Right lobe of liver (tissue), 6 donors: Measurements from ENCODE around the gene ENDOV. TPM values are rescaled to one million over a fixed set of nuclear protein-coding genes. Genes with fewer than 3 reads are reported as not detected.
A peak's percentile ranks its signal among the peaks of the same experiment; 100 is the strongest.

ENCODE experiments used
- ATAC-seq, 4 donors: fragments of 200-7000 bp; cut with Tn5 transposase; one replicate each; pipeline ENCODE4 v1.9.1; 2020; ENCODE audit warnings: mild to moderate bottlenecking in 4 of 4, moderate library complexity in 4 of 4
- DNase-seq, 3 donors: peaks; one replicate each; pipeline ENCODE4 v3.0.0-alpha.2; 2020
- H3K27ac ChIP-seq, 3 donors: fragments of 200-600 bp; one replicate each; pipeline ENCODE4 v1.8.0; 2022
- H3K27me3 ChIP-seq, 2 donors: fragments of 200-600 bp; one replicate each; pipeline ENCODE4 v1.8.0; 2022
- H3K36me3 ChIP-seq, 4 donors: fragments of 200-600 bp; sonication (generic) in 1 of 4; one replicate each; pipeline versions ENCODE4 v1.5.1 to v1.8.0; 2017 to 2022; ENCODE audit warnings: control low read depth in 1 of 4
- H3K4me1 ChIP-seq, 4 donors: fragments of 200-600 bp; sonication (generic) in 1 of 4; one replicate each; pipeline versions ENCODE4 v1.5.1 to v1.8.0; 2017 to 2022; ENCODE audit warnings: control low read depth in 1 of 4
- H3K4me3 ChIP-seq, 3 donors: fragments of 200-600 bp; one replicate each; pipeline ENCODE4 v1.8.0; 2022
- H3K9me3 ChIP-seq, 4 donors: fragments of 200-600 bp; sonication (generic) in 1 of 4; one replicate each; pipeline versions ENCODE4 v1.5.1 to v1.8.0; 2017 to 2022; ENCODE audit warnings: control low read depth in 1 of 4
- POLR2A ChIP-seq: fragments of 450-650 bp; IDR thresholded peaks from one replicate; pipeline ENCODE4 v1.6.1; 2017; ENCODE audit warnings: antibody characterized with exemption, mild to moderate bottlenecking
- WGBS: methylation state at CpG from one replicate; pipeline ENCODE4 v1.1.6; 2018; ENCODE audit warnings: low coverage, low lambda C conversion rate; ENCODE audit not compliant: insufficient coverage; ENCODE audit errors: missing lambda C conversion rate; 5-methylcytosine and 5-hydroxymethylcytosine counted together
- intact Hi-C, 2 donors: fragments of 100-400 bp; cut with DNase I; formaldehyde crosslinking; loops; one replicate each; pipeline versions ENCODE4 v1.11.2 to v1.14.1; 2022
- total RNA-seq, 6 experiments: library from RNA; depleted of rRNA in 2 of 6; stranded (reverse); fragments of >200 nt in 2 of 6; fragmentation: NEBNext Ultra II Directional in 3 of 6; extraction: Animal tissue kit (Norgen Biotek cat#: 25700) in 3 of 6; gene quantifications; one replicate each; pipeline versions ENCODE4 v1.1.0 to v1.2.4, GENCODE V29; 2016 to 2023
- TF ChIP-seq, protein P1 (sequence below), 4 donors: fragments of 200-600 bp in 3 of 4; fragments of 450-650 bp in 1 of 4; IDR thresholded peaks; one replicate each; pipeline versions ENCODE4 v1.5.1 to v1.8.0; 2016 to 2022; ENCODE audit warnings: antibody characterized with exemption in 4 of 4, mild to moderate bottlenecking in 2 of 4
- donor health status: DM: no; HTN: yes; CAD: no.
- donor health status: DM: no; HTN: no; CAD: no.
- donor health status: DM: no; HTN: no; CAD: no.
- donor health status: DM: no; HTN: yes; CAD: no.
- donor health status: DM: no; HTN: yes; CAD: no.

ENDOV gene
- total RNA-seq, 6 experiments from 2014 or later, result 6.8 to 14.1 (median 11.3) TPM

- Histone ChIP-seq H3K4me1 (peaks cover 0 to 15% (median 4%) of the 10 kb centered on the region in 4 donors), H3K4me3 (peak overlapping the region; percentile 87 to 97 (median 88)), H3K27me3 (no peaks in the 10 kb centered on the region), H3K9me3 (no peaks in the 10 kb centered on the region), H3K27ac (no peak overlapping the region), H3K36me3 (no peaks in the 10 kb centered on the region)
- ATAC-seq, result no peak
- WGBS, result 35% methylated on average over 22 of the region's 26 CpGs
- TF ChIP-seq, protein P1, sequence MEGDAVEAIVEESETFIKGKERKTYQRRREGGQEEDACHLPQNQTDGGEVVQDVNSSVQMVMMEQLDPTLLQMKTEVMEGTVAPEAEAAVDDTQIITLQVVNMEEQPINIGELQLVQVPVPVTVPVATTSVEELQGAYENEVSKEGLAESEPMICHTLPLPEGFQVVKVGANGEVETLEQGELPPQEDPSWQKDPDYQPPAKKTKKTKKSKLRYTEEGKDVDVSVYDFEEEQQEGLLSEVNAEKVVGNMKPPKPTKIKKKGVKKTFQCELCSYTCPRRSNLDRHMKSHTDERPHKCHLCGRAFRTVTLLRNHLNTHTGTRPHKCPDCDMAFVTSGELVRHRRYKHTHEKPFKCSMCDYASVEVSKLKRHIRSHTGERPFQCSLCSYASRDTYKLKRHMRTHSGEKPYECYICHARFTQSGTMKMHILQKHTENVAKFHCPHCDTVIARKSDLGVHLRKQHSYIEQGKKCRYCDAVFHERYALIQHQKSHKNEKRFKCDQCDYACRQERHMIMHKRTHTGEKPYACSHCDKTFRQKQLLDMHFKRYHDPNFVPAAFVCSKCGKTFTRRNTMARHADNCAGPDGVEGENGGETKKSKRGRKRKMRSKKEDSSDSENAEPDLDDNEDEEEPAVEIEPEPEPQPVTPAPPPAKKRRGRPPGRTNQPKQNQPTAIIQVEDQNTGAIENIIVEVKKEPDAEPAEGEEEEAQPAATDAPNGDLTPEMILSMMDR (IDR thresholded peaks at IDR 0.05), result no peak
- no peak for TF ChIP-seq POLR2A
- intact Hi-C loops, result no loop called here
- DNase-seq, result no peak
These were observed 1.0 kb upstream of the ENDOV start for GRCh38 chr17:80413771-80414507.

GRCh38 chr17:80414508-80414802, 512 bp upstream of the ENDOV start:
- peaks cover 0 to 13% (median 4%) of the 10 kb centered on the region in 4 donors for H3K4me1 ChIP-seq
- no peaks in the 10 kb centered on the region for H3K9me3 ChIP-seq
- ATAC-seq (peak in 1 of 4 donors; percentile 6), DNase-seq (no peak)
- WGBS, result 4% methylated on average over 5 of the region's 15 CpGs
- no peak for TF ChIP-seq POLR2A
- TF ChIP-seq, protein P1 (IDR thresholded peaks at IDR 0.05), result no peak
- H3K4me3 ChIP-seq, result peak overlapping the region; percentile 87 to 97 (median 88)
- peaks cover 0 to 2% (median 0%) of the 10 kb centered on the region in 4 donors for H3K36me3 ChIP-seq
- H3K27me3 ChIP-seq, result no peaks in the 10 kb centered on the region
- H3K27ac ChIP-seq, result peak overlapping the region in 1 of 3 donors; percentile 98
- intact Hi-C loops, result no loop called here

- ATAC-seq (no peak), DNase-seq (peak in 1 of 3 donors; percentile 20)
- intact Hi-C loops, result no loop called here
- WGBS, result 0% methylated on average over 11 of the region's 39 CpGs
- H3K27me3 ChIP-seq, result no peaks in the 10 kb centered on the region
- peak overlapping the region; percentile 94 to 98 (median 97) for H3K27ac ChIP-seq
- H3K4me1 ChIP-seq, result peaks cover 0 to 13% (median 4%) of the 10 kb centered on the region in 4 donors
- no peak for TF ChIP-seq POLR2A
- TF ChIP-seq, protein P1 (IDR thresholded peaks at IDR 0.05), result no peak
- H3K4me3 ChIP-seq, result peak overlapping the region; percentile 87 to 97 (median 88)
- H3K9me3 ChIP-seq, result no peaks in the 10 kb centered on the region
- peaks cover 0 to 2% (median 0%) of the 10 kb centered on the region in 4 donors for H3K36me3 ChIP-seq
These were observed 715 bp downstream of the ENDOV start for GRCh38 chr17:80415626-80416137.

GRCh38 chr17:80416260-80416939, 1.4 kb downstream of the ENDOV start:
- Histone ChIP-seq H3K4me3 (peak overlapping the region; percentile 87 to 97 (median 88)), H3K36me3 (peaks cover 0 to 2% (median 0%) of the 10 kb centered on the region in 4 donors), H3K27me3 (no peaks in the 10 kb centered on the region), H3K27ac (no peak overlapping the region), H3K9me3 (no peaks in the 10 kb centered on the region), H3K4me1 (peaks cover 0 to 13% (median 4%) of the 10 kb centered on the region in 4 donors)
- no peak for DNase-seq
- WGBS, result 79% methylated on average over 6 of the region's 7 CpGs
- ATAC-seq, result no peak
- TF ChIP-seq, protein P1 (IDR thresholded peaks at IDR 0.05), result no peak
- TF ChIP-seq POLR2A, result no peak
- intact Hi-C loops, result no loop called here
